GM19463 (cell line): ENCODE measurements around the gene TENT5C.

ENCODE experiments used
- ATAC-seq: cut with Tn5 transposase; IDR thresholded peaks from one replicate; pipeline ENCODE4 v1.9.1; 2021; ENCODE audit warnings: mild to moderate bottlenecking, moderate library complexity; ENCODE audit not compliant: unreplicated experiment

The TENT5C gene

GRCh38 chr1:117653732-117654492 lies 48.1 kb downstream of the TENT5C start:
- peak; percentile 1 for ATAC-seq

GRCh38 chr1:117654493-117655219 lies 48.8 kb downstream of the TENT5C start:
- peak; percentile 80 for ATAC-seq

- ATAC-seq: no peak
Measured at GRCh38 chr1:117655220-117655577, 49.4 kb downstream of the TENT5C start.

GRCh38 chr1:117656202-117656641 lies 50.4 kb downstream of the TENT5C start:
- peak; percentile 42 for ATAC-seq

GRCh38 chr1:117657031-117657430 lies 51.2 kb downstream of the TENT5C start:
- ATAC-seq: no peak

- no peak for ATAC-seq
Measured at GRCh38 chr1:117657949-117658660, 52.3 kb downstream of the TENT5C start.

GRCh38 chr1:117658676-117659075 lies 52.8 kb downstream of the TENT5C start:
- ATAC-seq: peak; percentile 20

GRCh38 chr1:117659550-117660270 lies 53.9 kb downstream of the TENT5C start:
- no peak for ATAC-seq

GRCh38 chr1:117660271-117660965 lies 54.6 kb downstream of the TENT5C start:
- no peak for ATAC-seq

GRCh38 chr1:117661027-117661426 lies 55.2 kb downstream of the TENT5C start:
- ATAC-seq: no peak

GRCh38 chr1:117662667-117663066 lies 56.8 kb downstream of the TENT5C start:
- ATAC-seq: no peak

GRCh38 chr1:117663156-117663902 lies 57.5 kb downstream of the TENT5C start:
- ATAC-seq: no peak

- peak; percentile 98 for ATAC-seq
Measured at GRCh38 chr1:117664314-117664713, 58.5 kb downstream of the TENT5C start.

- ATAC-seq: no peak
Measured at GRCh38 chr1:117665556-117666270, 59.9 kb downstream of the TENT5C start.

- ATAC-seq: no peak
Measured at GRCh38 chr1:117669572-117669971, 63.7 kb downstream of the TENT5C start.

GRCh38 chr1:117670976-117671780 lies 65.3 kb downstream of the TENT5C start:
- no peak for ATAC-seq

- ATAC-seq: no peak
Measured at GRCh38 chr1:117671781-117672501, 66.1 kb downstream of the TENT5C start.

- ATAC-seq: no peak
Measured at GRCh38 chr1:117672756-117673155, 66.9 kb downstream of the TENT5C start.
